CD14-positive monocyte (primary cell): Measurements from ENCODE around the gene PPP2R2C. TPM values are rescaled to one million over a fixed set of nuclear protein-coding genes. Genes with fewer than 3 reads are reported as not detected.

ENCODE experiments used
- DNase-seq, 3 donors: peaks; one replicate each; pipeline ENCODE4 v3.0.0-alpha.2; 2011 to 2022
- H2AFZ ChIP-seq: 2 replicates; pipeline ENCODE4 v1.6.0; 2012; ENCODE audit warnings: mild to moderate bottlenecking, low read depth, low read length, inconsistent platforms; ENCODE audit not compliant: insufficient read depth, poor library complexity, severe bottlenecking
- H3K27ac ChIP-seq, 2 donors: 1 replicate in 1 of 2; 2 replicates in 1 of 2; pipeline ENCODE4 v1.5.1; 2012 to 2013; ENCODE audit warnings: low read length in 2 of 2, control low read depth in 1 of 2, inconsistent platforms in 1 of 2, low read depth in 1 of 2, mild to moderate bottlenecking in 1 of 2
- H3K27me3 ChIP-seq, 2 donors: one replicate each; pipeline versions ENCODE4 v1.6.0 to v1.6.1; 2011 to 2013; ENCODE audit warnings: low read length in 2 of 2; ENCODE audit not compliant: control insufficient read depth in 2 of 2, insufficient read depth in 2 of 2
- H3K36me3 ChIP-seq, 2 donors: replicated peaks in 1 of 2; 1 replicate in 1 of 2; 2 replicates in 1 of 2; pipeline versions ENCODE4 v1.5.1 to v1.6.1; 2012 to 2013; ENCODE audit warnings: low read length in 2 of 2, control low read depth in 1 of 2, inconsistent platforms in 1 of 2, mild to moderate bottlenecking in 1 of 2; ENCODE audit not compliant: insufficient read depth in 2 of 2, control insufficient read depth in 1 of 2
- H3K4me1 ChIP-seq, 2 donors: 1 replicate in 1 of 2; 2 replicates in 1 of 2; pipeline versions ENCODE4 v1.5.1 to v1.6.1; 2012 to 2013; ENCODE audit warnings: low read length in 2 of 2, control low read depth in 1 of 2, inconsistent platforms in 1 of 2, mild to moderate bottlenecking in 1 of 2, moderate library complexity in 1 of 2; ENCODE audit not compliant: insufficient read depth in 2 of 2, control insufficient read depth in 1 of 2
- H3K4me2 ChIP-seq: replicated peaks from 2 replicates; pipeline ENCODE3; 2012; ENCODE audit warnings: low read length, moderate library complexity, mild to moderate bottlenecking; ENCODE audit not compliant: poor library complexity, severe bottlenecking; ENCODE audit errors: extremely low read depth
- H3K4me3 ChIP-seq, 3 experiments: fragments of 200-600 bp in 1 of 3; sonication (generic) in 1 of 3; replicated peaks in 1 of 3; 1 replicate in 2 of 3; 2 replicates in 1 of 3; pipeline ENCODE4 v1.5.1; 2011 to 2013; ENCODE audit warnings: low read length in 3 of 3, mild to moderate bottlenecking in 3 of 3, control low read depth in 2 of 3, low read depth in 2 of 3, inconsistent platforms in 1 of 3, moderate library complexity in 1 of 3
- H3K79me2 ChIP-seq: 2 replicates; pipeline ENCODE4 v1.6.0; 2012; ENCODE audit warnings: mild to moderate bottlenecking, control low read depth, inconsistent platforms, low read length, moderate library complexity; ENCODE audit not compliant: insufficient read depth
- H3K9ac ChIP-seq: 2 replicates; pipeline ENCODE4 v1.6.0; 2017; ENCODE audit warnings: low read length, mild to moderate bottlenecking; ENCODE audit not compliant: insufficient read depth, poor library complexity, severe bottlenecking
- H3K9me3 ChIP-seq, 2 donors: replicated peaks in 1 of 2; 1 replicate in 1 of 2; 2 replicates in 1 of 2; pipeline versions ENCODE4 v1.5.1 to v1.6.1; 2012 to 2013; ENCODE audit warnings: low read length in 2 of 2, control low read depth in 1 of 2; ENCODE audit not compliant: control insufficient read depth in 1 of 2, insufficient read depth in 1 of 2
- H4K20me1 ChIP-seq: 2 replicates; pipeline ENCODE4 v1.6.0; 2012; ENCODE audit warnings: mild to moderate bottlenecking, low read length, control low read depth, moderate library complexity; ENCODE audit not compliant: insufficient read depth
- H3K27ac Mint-ChIP-seq, 7 donors: one replicate each; pipeline ENCODE4 v1.8.0; 2020; ENCODE audit warnings: mild to moderate bottlenecking in 7 of 7, mixed read lengths in 7 of 7, moderate library complexity in 6 of 7, inconsistent platforms in 2 of 7
- H3K27me3 Mint-ChIP-seq, 3 donors: one replicate each; pipeline ENCODE4 v1.8.0; 2021 to 2022; ENCODE audit warnings: low read depth in 3 of 3, mild to moderate bottlenecking in 3 of 3, mixed read lengths in 3 of 3, moderate library complexity in 3 of 3, inconsistent platforms in 1 of 3
- H3K36me3 Mint-ChIP-seq, 2 donors: one replicate each; pipeline ENCODE4 v1.8.0; 2020; ENCODE audit warnings: mixed read lengths in 2 of 2, inconsistent platforms in 1 of 2, mild to moderate bottlenecking in 1 of 2
- H3K4me1 Mint-ChIP-seq: one replicate; pipeline ENCODE4 v1.8.0; 2020; ENCODE audit warnings: mild to moderate bottlenecking, mixed read lengths
- H3K4me3 Mint-ChIP-seq, 2 donors: one replicate each; pipeline ENCODE4 v1.8.0; 2020; ENCODE audit warnings: mild to moderate bottlenecking in 2 of 2, mixed read lengths in 2 of 2, moderate library complexity in 1 of 2
- H3K9me3 Mint-ChIP-seq, 7 donors: one replicate each; pipeline ENCODE4 v1.8.0; 2020 to 2022; ENCODE audit warnings: mixed read lengths in 7 of 7, mild to moderate bottlenecking in 6 of 7, moderate library complexity in 6 of 7, inconsistent platforms in 2 of 7
- WGBS: methylation state at CpG from one replicate; pipeline ENCODE4 v1.1.5; 2013; ENCODE audit warnings: missing lambda C conversion rate; ENCODE audit not compliant: insufficient coverage; 5-methylcytosine and 5-hydroxymethylcytosine counted together
- intact Hi-C, 2 donors: fragments of 100-400 bp; cut with micrococcal nuclease; formaldehyde crosslinking; loops; one replicate each; pipeline versions ENCODE4 v1.15.0 to v1.15.1; 2023
- polyA plus RNA-seq, 3 donors: library from polyadenylated mRNA; depleted of rRNA in 1 of 3; unstranded in 2 of 3; stranded (reverse) in 1 of 3; fragments of 300-500 nt in 2 of 3; fragments of >200 nt in 1 of 3; fragmentation: Illumina TruSeq in 2 of 3; gene quantifications; 1 replicate in 2 of 3; 2 replicates in 1 of 3; pipeline ENCODE4 v1.2.3, GENCODE V29; 2012 to 2021
- TF ChIP-seq, protein P1 (sequence below): fragments of 200-600 bp; IDR thresholded peaks from one replicate; pipeline ENCODE4 v1.8.0; 2022; ENCODE audit warnings: antibody characterized with exemption, mild to moderate bottlenecking

Gene PPP2R2C
- polyA plus RNA-seq, 3 donors, result not detected

DNA sequence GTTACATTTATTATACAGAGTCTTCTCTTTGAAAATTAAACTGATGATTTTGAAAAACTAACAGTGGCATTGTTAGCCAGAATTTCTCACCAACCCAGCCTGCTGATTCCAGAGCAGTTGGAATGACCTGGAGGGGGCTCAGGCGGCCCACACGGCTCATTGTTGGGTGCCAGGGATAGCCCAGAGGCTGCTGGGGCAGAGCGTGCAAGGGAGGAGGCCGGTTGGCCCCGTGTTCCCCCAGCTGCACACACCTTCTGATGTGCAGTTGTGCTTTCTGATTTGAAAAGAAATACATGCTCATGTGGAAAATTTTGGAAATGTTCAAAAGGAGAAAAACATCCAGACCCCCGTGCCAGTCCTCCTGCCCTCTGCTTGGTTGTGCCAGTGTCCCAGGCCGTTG lies 182.2 kb downstream of the PPP2R2C start:
- no peaks in the 10 kb centered on the region for H3K27me3 ChIP-seq
- H2AFZ ChIP-seq, result no peak overlapping the region
- Mint-ChIP-seq H3K27ac (no peak overlapping the region), H3K9me3 (no peaks in the 10 kb centered on the region), H3K4me3 (no peak overlapping the region), H3K36me3 (no peaks in the 10 kb centered on the region), H3K4me1 (no peaks in the 10 kb centered on the region), H3K27me3 (peaks cover 3 to 9% (median 4%) of the 10 kb centered on the region in 3 donors)
- H3K4me2 ChIP-seq, result no peak overlapping the region
- no peak for DNase-seq
- no peaks in the 10 kb centered on the region for H4K20me1 ChIP-seq
- H3K27ac ChIP-seq, result no peak overlapping the region
- no peaks in the 10 kb centered on the region for H3K79me2 ChIP-seq
- no peak overlapping the region for H3K9ac ChIP-seq
- 92% methylated on average over 6 of the region's 7 CpGs for WGBS
- TF ChIP-seq, protein P1, sequence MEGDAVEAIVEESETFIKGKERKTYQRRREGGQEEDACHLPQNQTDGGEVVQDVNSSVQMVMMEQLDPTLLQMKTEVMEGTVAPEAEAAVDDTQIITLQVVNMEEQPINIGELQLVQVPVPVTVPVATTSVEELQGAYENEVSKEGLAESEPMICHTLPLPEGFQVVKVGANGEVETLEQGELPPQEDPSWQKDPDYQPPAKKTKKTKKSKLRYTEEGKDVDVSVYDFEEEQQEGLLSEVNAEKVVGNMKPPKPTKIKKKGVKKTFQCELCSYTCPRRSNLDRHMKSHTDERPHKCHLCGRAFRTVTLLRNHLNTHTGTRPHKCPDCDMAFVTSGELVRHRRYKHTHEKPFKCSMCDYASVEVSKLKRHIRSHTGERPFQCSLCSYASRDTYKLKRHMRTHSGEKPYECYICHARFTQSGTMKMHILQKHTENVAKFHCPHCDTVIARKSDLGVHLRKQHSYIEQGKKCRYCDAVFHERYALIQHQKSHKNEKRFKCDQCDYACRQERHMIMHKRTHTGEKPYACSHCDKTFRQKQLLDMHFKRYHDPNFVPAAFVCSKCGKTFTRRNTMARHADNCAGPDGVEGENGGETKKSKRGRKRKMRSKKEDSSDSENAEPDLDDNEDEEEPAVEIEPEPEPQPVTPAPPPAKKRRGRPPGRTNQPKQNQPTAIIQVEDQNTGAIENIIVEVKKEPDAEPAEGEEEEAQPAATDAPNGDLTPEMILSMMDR, result no peak
- H3K9me3 ChIP-seq, result no peaks in the 10 kb centered on the region
- H3K4me1 ChIP-seq, result no peaks in the 10 kb centered on the region
- H3K36me3 ChIP-seq, result no peaks in the 10 kb centered on the region
- intact Hi-C loops, result no loop called here
- no peak overlapping the region for H3K4me3 ChIP-seq

DNA sequence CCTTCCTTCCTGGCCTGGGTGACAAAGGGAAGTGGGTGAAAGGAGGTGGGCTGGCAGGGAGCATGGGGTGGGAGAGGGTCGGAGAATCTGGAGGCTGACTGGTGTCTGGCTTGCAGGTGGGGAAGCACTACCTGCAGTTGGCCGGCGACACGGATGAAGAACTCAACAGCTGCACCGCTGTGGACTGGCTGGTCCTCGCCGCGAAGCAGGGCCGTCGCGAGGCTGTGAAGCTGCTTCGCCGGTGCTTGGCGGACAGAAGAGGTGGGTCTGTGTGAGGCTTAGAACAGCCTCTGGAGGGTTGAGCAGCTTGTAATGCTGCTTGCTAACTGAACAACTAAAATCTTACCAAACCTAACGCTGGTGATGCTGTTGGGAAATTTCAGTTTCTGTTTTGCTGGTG lies 183.5 kb downstream of the PPP2R2C start:
- Histone ChIP-seq H3K4me2 (no peak overlapping the region), H3K27ac (no peak overlapping the region), H3K36me3 (no peaks in the 10 kb centered on the region), H3K79me2 (no peaks in the 10 kb centered on the region), H4K20me1 (no peaks in the 10 kb centered on the region), H3K4me1 (no peaks in the 10 kb centered on the region), H2AFZ (no peak overlapping the region), H3K9ac (no peak overlapping the region), H3K4me3 (no peak overlapping the region), H3K9me3 (no peaks in the 10 kb centered on the region), H3K27me3 (no peaks in the 10 kb centered on the region)
- no peaks in the 10 kb centered on the region for H3K9me3 Mint-ChIP-seq
- H3K27me3 Mint-ChIP-seq, result peaks cover 4 to 12% (median 11%) of the 10 kb centered on the region in 3 donors
- WGBS, result 94% methylated on average over 8 of the region's 15 CpGs
- intact Hi-C loops, result no loop called here
- H3K36me3 Mint-ChIP-seq, result no peaks in the 10 kb centered on the region
- TF ChIP-seq, protein P1, result no peak
- DNase-seq, result no peak
- H3K27ac Mint-ChIP-seq, result peak overlapping the region in 1 of 7 donors; percentile 87
- no peaks in the 10 kb centered on the region for H3K4me1 Mint-ChIP-seq
- peak overlapping the region in 1 of 2 donors; percentile 58 for H3K4me3 Mint-ChIP-seq
